Neutrophil (primary cell): ENCODE data around the gene TMCO6.

ENCODE experiments used
- H3K27ac ChIP-seq: fragments of 200-600 bp; sonication (generic); 2 replicates; pipeline ENCODE4 v1.5.1; 2016; ENCODE audit warnings: mild to moderate bottlenecking, moderate library complexity
- H3K27me3 ChIP-seq: fragments of 200-600 bp; sonication (generic); 2 replicates; pipeline ENCODE4 v1.6.0; 2016; ENCODE audit warnings: mild to moderate bottlenecking
- H3K36me3 ChIP-seq: fragments of 200-600 bp; sonication (generic); 2 replicates; pipeline ENCODE4 v1.5.1; 2017
- H3K4me1 ChIP-seq, 2 experiments: fragments of 200-600 bp in 1 of 2; sonication (generic) in 1 of 2; 1 replicate in 1 of 2; 2 replicates in 1 of 2; pipeline versions ENCODE4 v1.5.1 to v1.6.1; 2013 to 2016; ENCODE audit warnings: low read depth in 1 of 2, low read length in 1 of 2, mild to moderate bottlenecking in 1 of 2, moderate library complexity in 1 of 2; ENCODE audit not compliant: control insufficient read depth in 1 of 2, insufficient read depth in 1 of 2
- H3K4me3 ChIP-seq, 2 experiments: fragments of 200-600 bp in 1 of 2; sonication (generic) in 1 of 2; 1 replicate in 1 of 2; 2 replicates in 1 of 2; pipeline ENCODE4 v1.5.1; 2013 to 2016; ENCODE audit warnings: low read depth in 1 of 2, low read length in 1 of 2, mild to moderate bottlenecking in 1 of 2, moderate library complexity in 1 of 2
- H3K9me3 ChIP-seq: fragments of 200-600 bp; sonication (generic); 2 replicates; pipeline ENCODE4 v1.5.1; 2016
- TF ChIP-seq, protein P1 (sequence below): fragments of 200-600 bp; sonication (generic); IDR thresholded peaks from 2 replicates; pipeline ENCODE4 v1.5.1; 2016; ENCODE audit warnings: antibody characterized with exemption

Gene TMCO6

DNA sequence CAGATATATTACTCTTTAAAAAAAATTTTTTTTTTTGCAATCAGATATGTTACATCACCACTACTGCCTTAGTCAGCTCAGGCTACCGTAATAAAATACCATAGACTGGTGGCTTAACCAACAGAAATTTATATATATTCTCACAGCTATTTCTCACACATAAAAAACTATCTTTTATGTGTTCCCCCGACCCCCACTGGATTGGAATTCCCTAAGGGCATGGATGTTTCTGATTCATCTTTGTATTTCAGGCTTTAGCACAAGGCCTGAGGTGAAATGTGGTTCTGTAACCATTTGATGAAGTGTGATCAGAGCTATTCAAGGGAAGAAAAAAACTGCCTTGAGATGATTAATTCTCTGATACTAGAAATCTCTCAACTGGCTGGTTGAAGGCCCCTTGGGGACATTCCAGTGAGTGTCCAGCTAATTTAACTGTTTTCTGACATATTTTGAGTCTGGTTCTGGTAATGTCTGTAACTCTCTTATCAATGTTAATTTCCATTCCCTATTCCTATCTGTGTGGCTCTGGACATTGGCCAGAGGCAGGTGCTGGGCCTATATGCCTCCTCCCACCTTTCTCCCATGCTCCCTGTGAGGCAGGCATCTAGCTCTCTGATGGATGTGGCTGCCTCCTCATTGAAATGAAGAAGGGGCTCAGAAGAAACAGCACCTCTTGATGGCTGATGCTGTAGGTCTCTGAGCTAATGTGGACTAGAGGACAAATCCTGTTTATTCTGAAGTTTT, 8.8 kb upstream of the TMCO6 start:
- Histone ChIP-seq H3K9me3 (no peaks in the 10 kb centered on the region), H3K27ac (peak overlapping the region; percentile 99), H3K27me3 (no peaks in the 10 kb centered on the region), H3K4me3 (peak overlapping the region; percentile 96 to 99), H3K4me1 (peaks cover 67 to 71% of the 10 kb centered on the region in 2 experiments), H3K36me3 (no peaks in the 10 kb centered on the region)
- TF ChIP-seq, protein P1, sequence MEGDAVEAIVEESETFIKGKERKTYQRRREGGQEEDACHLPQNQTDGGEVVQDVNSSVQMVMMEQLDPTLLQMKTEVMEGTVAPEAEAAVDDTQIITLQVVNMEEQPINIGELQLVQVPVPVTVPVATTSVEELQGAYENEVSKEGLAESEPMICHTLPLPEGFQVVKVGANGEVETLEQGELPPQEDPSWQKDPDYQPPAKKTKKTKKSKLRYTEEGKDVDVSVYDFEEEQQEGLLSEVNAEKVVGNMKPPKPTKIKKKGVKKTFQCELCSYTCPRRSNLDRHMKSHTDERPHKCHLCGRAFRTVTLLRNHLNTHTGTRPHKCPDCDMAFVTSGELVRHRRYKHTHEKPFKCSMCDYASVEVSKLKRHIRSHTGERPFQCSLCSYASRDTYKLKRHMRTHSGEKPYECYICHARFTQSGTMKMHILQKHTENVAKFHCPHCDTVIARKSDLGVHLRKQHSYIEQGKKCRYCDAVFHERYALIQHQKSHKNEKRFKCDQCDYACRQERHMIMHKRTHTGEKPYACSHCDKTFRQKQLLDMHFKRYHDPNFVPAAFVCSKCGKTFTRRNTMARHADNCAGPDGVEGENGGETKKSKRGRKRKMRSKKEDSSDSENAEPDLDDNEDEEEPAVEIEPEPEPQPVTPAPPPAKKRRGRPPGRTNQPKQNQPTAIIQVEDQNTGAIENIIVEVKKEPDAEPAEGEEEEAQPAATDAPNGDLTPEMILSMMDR = no peak

DNA sequence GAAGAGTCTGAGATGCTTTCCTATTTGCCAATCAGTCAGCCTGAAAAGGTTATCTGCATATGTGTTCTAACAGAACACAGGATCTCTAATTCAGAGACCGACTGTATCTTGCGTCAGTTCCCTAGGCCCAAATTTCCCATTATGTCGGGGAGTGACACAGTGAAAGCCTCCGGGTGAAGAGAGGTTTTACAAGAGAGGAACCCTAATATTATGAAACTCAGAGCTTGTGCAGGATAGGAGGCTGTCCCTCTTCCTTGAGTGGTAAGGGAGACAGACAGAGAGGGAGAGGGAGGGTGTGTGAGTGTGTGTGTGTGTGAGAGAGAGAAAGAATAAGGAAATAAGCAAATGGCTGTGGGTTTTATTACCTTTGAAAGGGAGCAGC, 8.2 kb upstream of the TMCO6 start:
- peaks cover 70 to 77% of the 10 kb centered on the region in 2 experiments for H3K4me1 ChIP-seq
- TF ChIP-seq, protein P1 = no peak
- peak overlapping the region; percentile 96 to 99 for H3K4me3 ChIP-seq
- no peaks in the 10 kb centered on the region for H3K27me3 ChIP-seq
- peak overlapping the region; percentile 99 for H3K27ac ChIP-seq
- H3K36me3 ChIP-seq = no peaks in the 10 kb centered on the region
- H3K9me3 ChIP-seq = no peaks in the 10 kb centered on the region

DNA sequence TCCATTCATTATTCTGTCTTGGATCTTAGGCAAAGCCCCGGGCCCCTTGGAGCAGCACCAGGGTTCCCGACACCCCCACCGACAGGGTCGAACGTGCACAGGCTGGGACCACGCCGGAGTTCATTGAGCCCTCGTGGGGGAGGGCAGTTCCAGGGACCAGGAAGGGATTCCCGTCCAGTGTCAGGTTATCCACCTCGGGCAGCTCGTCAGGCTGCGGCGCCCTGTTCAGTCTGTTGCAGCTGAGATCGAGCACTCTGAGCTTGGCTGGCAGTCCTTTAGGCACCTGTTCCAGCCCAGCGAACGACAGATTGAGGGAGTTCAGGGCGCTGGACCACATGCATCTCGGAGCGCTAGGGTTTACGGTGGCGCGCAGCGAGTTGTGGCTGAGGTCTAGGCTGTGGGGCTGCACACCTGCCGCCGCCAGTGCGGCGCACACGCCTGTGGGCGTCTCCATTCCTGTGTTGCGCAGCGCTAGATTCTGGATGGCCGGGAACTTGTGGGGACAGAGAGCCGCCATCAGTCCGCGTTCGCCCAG, 7.4 kb upstream of the TMCO6 start:
- TF ChIP-seq, protein P1 = no peak
- Histone ChIP-seq H3K4me1 (peaks cover 71 to 80% of the 10 kb centered on the region in 2 experiments), H3K27me3 (no peaks in the 10 kb centered on the region), H3K27ac (peak overlapping the region; percentile 99), H3K4me3 (peak overlapping the region; percentile 96 to 99), H3K9me3 (no peaks in the 10 kb centered on the region), H3K36me3 (no peaks in the 10 kb centered on the region)

DNA sequence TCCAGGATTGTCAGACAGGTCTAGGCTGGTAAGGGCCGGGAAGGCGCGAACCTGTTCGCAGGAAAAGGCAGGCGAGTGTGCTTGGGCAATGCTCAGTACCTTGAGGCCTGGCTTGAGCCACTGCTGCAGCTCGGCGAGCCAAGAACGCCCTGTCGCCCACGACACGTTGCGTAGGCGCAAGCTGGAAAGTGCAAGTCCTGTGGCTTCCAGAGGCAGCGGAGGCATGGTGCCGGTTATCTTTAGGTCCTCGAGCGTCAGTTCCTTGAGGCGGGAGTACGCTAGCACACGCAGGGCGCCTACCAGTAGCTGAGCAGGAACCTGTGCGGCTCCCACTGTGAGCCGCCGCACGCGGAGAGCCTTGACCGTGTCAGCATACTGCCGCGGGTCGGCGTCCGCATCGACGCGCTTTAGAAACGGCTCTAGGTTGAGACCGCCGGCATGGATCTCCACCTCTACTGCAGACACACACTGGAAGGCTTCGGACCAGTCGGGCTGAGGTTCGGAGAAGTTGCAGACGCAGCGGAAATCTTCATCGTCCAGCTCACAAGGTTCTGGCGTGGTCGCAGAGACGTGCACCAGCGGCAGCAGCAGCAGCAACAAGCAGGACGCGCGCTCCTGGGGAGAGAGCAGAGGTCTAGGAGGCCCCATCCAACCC, 6.8 kb upstream of the TMCO6 start:
- TF ChIP-seq, protein P1 = peak; percentile 36
- Histone ChIP-seq H3K4me3 (peak overlapping the region; percentile 96 to 99), H3K27me3 (no peaks in the 10 kb centered on the region), H3K27ac (peak overlapping the region; percentile 99), H3K9me3 (no peaks in the 10 kb centered on the region), H3K36me3 (no peaks in the 10 kb centered on the region), H3K4me1 (peaks cover 77 to 86% of the 10 kb centered on the region in 2 experiments)

DNA sequence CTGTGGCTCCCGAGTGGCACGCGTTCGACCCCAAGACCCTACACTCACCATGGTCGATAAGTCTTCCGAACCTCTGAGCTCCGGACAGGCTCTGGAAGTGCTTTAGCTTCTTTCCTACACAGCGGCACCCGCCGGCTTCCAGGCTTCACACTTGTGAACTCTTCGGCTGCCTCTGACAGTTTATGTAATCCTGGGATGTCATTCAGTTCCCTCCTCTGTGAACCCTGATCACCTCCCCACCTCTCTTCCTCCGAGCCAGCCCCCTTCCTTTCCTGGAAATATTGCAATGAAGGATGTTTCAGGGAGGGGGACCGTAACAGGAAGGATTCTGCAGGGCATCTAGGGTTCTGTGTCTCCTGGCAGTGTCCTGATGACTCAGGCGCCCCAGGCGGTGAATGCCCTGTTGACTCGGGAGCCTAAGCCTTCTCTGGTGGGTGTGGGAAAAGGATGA, 6.2 kb upstream of the TMCO6 start, which contains the start of gene CD14:
Gene CD14, minus strand, starts transcription at position 155 of the 451 bp plus-strand sequence. Its CDS starts 104 bp downstream, at position 51.
- Histone ChIP-seq H3K4me3 (peak within 1 kb of the TSS; percentile 96 to 99), H3K27ac (peak within 1 kb of the TSS; percentile 99), H3K9me3 (no peaks in the 10 kb centered on the region), H3K4me1 (peaks cover 83 to 89% of the 10 kb centered on the region in 2 experiments), H3K27me3 (no peaks in the 10 kb centered on the region), H3K36me3 (no peaks in the 10 kb centered on the region)
- TF ChIP-seq, protein P1 = no peak
